HepG2 (cell line): Measurements from ENCODE around the gene SEMA4B. TPM values are rescaled to one million over a fixed set of nuclear protein-coding genes. Genes with fewer than 3 reads are reported as not detected.

Experiments used
- GTF3A ChIP-seq: sonication (generic); formaldehyde crosslinking; conservative IDR thresholded peaks from 2 replicates; pipeline ENCODE4 v1.4.0; 2020; ENCODE audit warnings: mild to moderate bottlenecking, missing genetic modification reagents
- TFAP4 ChIP-seq: sonication (generic); IDR thresholded peaks from 2 replicates; pipeline ENCODE4 v1.6.1; 2016; ENCODE audit warnings: low read depth, borderline replicate concordance
- THYN1 ChIP-seq: sonication (generic); formaldehyde crosslinking; IDR thresholded peaks from 2 replicates; pipeline ENCODE4 v1.8.1; 2023; ENCODE audit warnings: low read depth, mild to moderate bottlenecking, moderate library complexity, missing genetic modification reagents, borderline replicate concordance
- TIGD3 ChIP-seq: sonication (generic); formaldehyde crosslinking; IDR thresholded peaks from 2 replicates; pipeline ENCODE4 v1.5.1; 2020; ENCODE audit warnings: mild to moderate bottlenecking, missing genetic modification reagents, borderline replicate concordance
- ZBTB21 ChIP-seq: sonication (generic); formaldehyde crosslinking; IDR thresholded peaks from 2 replicates; pipeline ENCODE4 v1.4.0; 2020; ENCODE audit warnings: missing genetic modification reagents
- ZBTB38 ChIP-seq: sonication (generic); formaldehyde crosslinking; IDR thresholded peaks from 2 replicates; pipeline ENCODE4 v1.5.1; 2020; ENCODE audit warnings: mild to moderate bottlenecking, missing genetic modification reagents
- ZNF609 ChIP-seq: sonication (generic); formaldehyde crosslinking; IDR thresholded peaks from 2 replicates; pipeline ENCODE4 v1.4.0; 2020; ENCODE audit warnings: mild to moderate bottlenecking, missing genetic modification reagents, borderline replicate concordance
- polyA plus RNA-seq, 8 experiments: library from polyadenylated mRNA; depleted of rRNA in 3 of 8; stranded (reverse) in 7 of 8; unstranded in 1 of 8; fragments of >200 nt; fragmentation: Illumina TruSeq in 4 of 8; extraction: Trizol in 4 of 8; gene quantifications; 2 replicates each; pipeline versions ENCODE4 v1.2.1 to v1.2.3, GENCODE V29; 2011 to 2016; ENCODE audit warnings: low read depth in 4 of 8, missing spikeins in 1 of 8, mixed read lengths in 1 of 8; ENCODE audit not compliant: insufficient read depth in 1 of 8
- total RNA-seq, 5 experiments: library from RNA; depleted of rRNA; stranded (reverse); fragments of >200 nt; fragmentation: Illumina TruSeq; extraction: Trizol; gene quantifications; 2 replicates each; pipeline ENCODE4 v1.2.3, GENCODE V29; 2016; ENCODE audit warnings: low read depth in 1 of 5

The SEMA4B gene
- total and polyA plus RNA-seq, 2 of the 13 experiments (the other 11 are each of a cell fraction or from before 2014, with no cell fraction given) = 2.1 to 17.0 TPM

- no peak for TF ChIP-seq THYN1 (CRISPR knock-in tag)
- TF ChIP-seq GTF3A (CRISPR knock-in tag) = no peak
- TF ChIP-seq ZBTB21 (CRISPR knock-in tag) = no peak
- TF ChIP-seq TFAP4 = peak; percentile 25; the same call in 1 of the 2 replicates
- no peak for TF ChIP-seq ZNF609
- TF ChIP-seq ZBTB38 = peak; percentile 81
- TF ChIP-seq TIGD3 (CRISPR knock-in tag) = no peak
Measured at GRCh38 chr15:90173372-90173771, 27.8 kb upstream of the SEMA4B start (continued).
